DMS153 treated with DMSO at 0.1 percent for 48 hours (cell line): Measurements from ENCODE around the gene RCL1.

Experiments used
- DNase-seq: peaks from one replicate; lab custom pipeline; 2025; ENCODE audit not compliant: unreplicated experiment; lab: John Stamatoyannopoulos, UW

Gene RCL1

DNA sequence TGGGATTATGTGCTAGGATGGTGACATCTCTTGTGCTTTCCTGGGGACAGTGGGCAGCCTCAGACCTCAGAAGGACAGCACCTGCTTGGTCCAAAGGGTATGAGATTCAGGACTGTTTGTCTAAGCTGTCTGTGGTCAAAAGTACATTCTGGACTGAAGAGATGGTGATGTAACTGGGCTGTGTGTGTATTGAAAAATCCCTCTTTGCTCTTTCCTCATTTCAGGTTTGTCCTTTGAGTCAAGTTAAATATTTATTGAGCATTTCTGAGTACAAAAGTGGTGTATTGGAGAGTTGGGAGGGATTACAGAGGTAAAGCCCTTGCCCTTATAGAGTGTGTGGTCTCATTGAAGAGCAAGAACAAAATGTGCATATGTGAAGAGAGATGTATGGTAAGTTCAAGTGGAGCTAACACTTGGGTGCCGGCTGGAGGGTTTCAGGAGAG lies 46.7 kb downstream of the RCL1 start:
- no peak for DNase-seq

DNA sequence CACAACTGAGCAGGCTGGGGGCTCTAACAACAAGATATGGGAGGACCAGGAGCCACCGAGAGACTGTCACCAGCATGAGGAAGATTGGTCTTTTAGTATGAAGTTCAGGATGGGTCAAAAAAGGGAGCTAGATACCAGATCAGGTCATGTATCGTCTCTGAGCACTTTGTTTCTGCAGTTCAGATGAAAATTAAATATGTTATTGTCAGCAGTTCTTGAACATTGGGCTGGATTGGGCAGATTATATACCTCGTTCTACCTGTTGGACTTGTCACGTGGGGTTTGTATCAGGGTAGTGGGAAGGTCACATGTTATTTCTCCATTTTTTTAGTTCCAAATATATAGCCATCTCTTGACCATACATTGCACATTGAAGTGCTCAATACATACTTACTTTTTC lies 47.3 kb downstream of the RCL1 start:
- no peak for DNase-seq

DNA sequence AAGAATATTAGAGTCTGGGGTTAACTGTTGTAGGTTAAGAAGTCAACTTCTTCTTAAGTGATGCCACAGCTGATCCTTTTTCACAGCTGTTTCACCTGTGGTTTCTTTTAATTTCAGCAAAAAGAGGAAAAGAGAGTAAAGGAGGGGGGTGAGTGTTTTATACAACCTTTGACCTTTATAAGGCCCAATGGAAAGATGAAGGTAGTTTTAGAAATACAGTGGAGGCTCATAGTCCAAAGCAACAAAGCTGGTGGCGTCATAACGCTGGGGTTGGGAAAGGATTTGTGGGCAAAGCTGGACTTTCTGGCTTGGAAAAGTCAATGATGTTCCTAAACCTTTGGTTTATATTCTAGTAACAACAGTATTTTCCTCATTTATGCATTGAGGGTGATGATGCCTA lies 49.5 kb downstream of the RCL1 start:
- no peak for DNase-seq

DNA sequence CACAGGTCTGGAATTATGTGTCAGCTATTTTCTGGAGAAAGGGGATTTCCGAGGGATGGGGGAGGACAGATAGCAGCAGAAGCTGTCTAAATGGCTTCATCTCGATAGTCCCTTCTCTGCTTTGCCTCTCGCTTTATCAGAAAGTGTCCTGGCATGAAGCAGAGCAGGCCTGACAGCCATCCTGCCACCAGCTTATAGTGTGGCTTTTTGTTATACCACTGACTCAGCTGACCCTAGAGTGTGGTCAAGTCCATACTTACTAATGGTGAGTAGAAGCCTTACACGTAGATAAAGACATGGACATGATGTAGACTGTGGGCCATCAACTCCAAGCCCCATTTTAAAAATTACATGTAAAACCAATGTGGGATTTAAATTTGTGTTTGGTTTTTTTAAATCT lies 50.0 kb downstream of the RCL1 start:
- no peak for DNase-seq

DNA sequence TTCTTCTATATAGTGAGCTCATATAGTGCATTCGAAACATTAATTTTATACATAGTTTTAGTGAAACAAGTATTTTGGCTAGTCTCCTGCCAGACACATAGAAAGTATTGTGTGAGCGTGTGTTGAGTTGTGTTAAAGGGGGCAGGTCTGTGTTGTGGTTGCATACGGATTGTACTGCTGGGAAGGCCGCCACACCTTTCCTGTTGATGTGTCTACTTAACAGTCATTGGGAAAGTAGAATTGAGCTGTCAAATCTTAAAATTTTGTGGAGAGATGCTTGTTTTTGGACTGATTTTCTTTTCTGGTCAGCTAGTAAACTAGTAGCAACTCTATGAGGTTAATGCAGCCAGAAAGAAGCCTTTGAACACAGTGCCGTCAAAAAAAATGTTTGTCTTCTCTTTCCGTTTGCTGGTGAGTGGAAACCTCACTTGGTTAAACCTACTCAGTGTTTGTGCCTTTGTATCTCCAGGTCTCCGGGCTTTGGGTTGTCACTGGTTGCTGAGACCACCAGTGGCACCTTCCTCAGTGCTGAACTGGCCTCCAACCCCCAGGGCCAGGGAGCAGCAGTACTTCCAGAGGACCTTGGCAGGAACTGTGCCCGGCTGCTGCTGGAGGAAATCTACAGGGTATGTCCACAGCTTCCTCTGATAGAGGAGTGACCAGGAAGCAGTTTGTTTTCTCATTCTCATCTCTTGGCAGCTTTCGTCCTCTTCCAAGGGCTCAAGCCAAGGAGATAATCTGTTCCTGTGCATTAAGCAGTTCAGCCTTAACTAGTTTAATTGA lies 51.5 kb downstream of the RCL1 start:
- DNase-seq = no peak

- DNase-seq = no peak
Measured at GRCh38 chr9:4849369-4849768, 56.6 kb downstream of the RCL1 start.

DNA sequence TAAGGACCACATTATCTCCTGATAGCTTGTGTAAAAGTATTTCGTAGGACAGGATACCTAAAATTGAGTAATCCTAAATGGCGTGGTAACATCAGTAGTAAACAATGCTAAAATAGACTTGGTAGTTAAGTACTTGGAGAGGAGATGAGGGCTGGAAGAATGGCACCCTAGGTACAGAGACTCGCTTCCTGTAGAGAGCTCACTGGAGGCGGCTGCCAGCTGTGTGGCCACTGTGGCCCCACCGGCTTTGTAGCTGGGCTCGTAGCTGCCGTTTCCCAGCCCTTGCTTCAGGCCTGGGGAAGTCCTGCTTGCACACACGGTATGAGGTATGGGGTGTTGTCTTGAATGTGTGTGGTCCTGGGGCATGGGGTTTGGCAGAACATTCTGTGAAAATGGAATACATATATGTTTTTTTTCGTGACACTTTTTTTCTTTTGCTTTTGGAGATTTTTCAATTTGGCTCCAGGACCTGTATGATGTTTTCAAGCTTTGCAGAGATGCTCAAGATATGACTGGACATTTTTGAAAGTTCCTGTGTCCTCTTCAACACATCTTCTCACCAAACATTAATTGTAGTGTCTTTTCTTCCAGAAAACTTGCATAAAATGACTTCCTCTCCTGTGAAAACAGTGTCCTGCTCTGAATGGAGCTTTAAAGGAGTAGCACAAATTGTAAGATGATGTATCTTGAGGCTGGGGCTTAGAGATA lies 58.0 kb downstream of the RCL1 start:
- DNase-seq = no peak

GRCh38 chr9:4852419-4852818 lies 59.7 kb downstream of the RCL1 start:
- no peak for DNase-seq

DNA sequence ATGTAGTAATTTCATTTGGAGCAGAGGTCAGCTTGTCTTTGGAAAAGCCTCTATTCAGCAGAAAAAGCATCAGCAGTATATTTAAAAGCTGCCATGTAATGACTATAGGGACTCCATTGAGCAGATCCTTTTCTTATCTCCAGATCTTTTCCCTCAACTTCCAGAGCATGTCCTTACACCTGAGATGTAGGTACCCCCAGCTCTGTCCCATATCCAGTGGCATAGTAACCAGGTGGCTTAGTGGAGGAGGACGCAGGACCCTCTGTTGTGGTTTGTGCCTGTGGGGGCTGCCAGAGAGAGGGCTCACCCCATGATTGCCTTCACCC lies 61.5 kb downstream of the RCL1 start:
- DNase-seq = no peak

DNA sequence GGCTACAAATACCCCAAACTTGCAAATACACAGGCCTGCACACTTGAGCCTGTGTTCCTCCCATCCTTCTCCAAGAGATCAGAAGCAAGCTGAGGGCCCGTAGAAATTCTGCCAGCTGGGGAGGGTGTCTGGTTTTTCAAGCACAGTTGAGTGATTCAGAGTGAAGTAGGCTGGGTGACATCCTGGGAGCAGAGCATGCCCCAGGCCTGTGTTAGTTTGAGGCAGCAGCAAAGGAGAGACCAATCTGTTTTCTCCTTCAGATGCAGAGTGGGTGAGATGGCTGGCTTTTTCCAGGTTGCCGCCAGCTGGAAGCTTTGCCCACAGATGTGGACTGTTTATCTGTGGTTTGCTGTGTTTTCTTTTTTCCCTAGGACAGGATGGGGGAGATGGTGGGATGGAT lies 63.1 kb downstream of the RCL1 start:
- DNase-seq = no peak

- DNase-seq = no peak
Measured at GRCh38 chr9:4857163-4857810, 64.5 kb downstream of the RCL1 start.

- DNase-seq = peak; percentile 11
Measured at GRCh38 chr9:4859035-4859434, 66.3 kb downstream of the RCL1 start.

- no peak for DNase-seq
Measured at GRCh38 chr9:4860383-4860782, 67.6 kb downstream of the RCL1 start.

DNA sequence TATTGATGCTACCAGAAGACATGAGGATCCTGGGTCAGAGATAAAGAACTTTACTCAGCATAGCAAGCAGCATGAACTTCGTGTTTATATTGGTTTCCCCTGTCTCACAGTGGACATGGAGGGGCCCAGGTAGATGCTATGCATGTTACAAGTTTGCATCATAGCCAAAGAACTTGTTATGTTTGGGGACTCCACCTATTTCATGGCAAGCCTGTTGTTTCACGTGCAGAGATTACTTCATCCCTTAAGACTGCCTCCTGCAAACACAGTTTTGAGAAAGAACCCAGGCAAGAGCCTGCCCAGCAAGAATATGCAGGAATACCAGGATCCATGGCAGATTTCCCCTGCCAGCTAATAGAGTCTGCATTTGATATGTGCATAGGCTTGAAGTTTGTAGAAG lies 68.4 kb downstream of the RCL1 start:
- DNase-seq = no peak

- DNase-seq = no peak
Measured at GRCh38 chr9:4861736-4862451, 69.2 kb downstream of the RCL1 start.

DNA sequence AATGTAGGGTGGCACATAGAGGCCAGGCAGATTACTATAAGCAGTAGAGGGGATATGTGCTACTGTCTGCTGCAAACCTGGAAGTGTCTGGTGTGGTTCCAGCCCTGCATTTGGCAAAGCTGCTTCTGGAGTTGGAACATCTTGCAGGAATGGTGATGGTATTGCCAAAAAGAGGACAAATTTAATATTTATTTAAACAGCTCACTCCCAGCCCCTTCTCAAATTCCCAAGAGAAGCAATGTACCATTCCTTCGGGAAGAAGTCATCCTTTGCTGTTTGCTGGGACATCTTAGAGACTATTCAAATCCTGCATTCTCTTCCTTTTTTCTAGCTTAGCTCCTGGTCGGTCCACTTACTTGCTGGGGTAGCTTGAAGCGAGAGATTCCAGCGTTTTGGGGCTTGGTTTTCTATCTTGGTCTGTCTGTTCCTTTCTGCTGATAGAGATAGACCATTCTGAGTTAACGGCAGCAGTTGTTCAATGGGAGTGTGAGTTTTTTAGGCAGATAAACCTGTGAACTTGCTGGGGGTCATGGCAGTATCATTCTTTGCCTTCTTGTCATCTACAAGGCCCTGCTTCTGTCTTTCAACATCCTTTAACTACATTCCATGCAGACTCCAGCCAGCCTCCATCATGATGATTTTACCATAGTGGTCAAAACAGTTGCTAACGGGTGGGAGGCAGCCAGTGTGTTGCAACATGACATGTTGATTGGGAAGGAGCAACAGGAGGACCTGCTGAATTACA lies 69.9 kb downstream of the RCL1 start:
- no peak for DNase-seq

DNA sequence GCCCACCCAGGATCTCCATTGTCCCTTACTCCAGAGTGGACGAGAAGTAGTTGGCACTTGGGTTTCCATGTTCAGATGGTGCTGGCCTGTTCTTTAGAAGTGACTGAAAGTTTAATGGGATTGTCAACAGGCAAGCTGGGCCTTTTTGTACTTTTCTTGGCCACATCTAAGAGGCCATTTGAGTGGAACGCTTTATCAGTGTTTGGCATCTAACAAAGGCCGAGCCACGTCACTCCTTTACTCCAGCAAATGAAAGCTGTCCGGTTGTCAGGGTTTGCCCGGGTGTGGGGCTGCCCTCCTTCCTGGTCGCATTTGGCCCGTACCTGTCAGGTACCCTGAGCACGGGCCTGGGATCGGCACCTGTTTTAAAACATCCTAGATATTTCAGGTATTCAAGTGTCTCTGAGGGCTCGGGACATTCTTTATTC lies 71.5 kb downstream of the RCL1 start:
- no peak for DNase-seq

- no peak for DNase-seq
Measured at GRCh38 chr9:4864698-4865097, 72.0 kb downstream of the RCL1 start.

DNA sequence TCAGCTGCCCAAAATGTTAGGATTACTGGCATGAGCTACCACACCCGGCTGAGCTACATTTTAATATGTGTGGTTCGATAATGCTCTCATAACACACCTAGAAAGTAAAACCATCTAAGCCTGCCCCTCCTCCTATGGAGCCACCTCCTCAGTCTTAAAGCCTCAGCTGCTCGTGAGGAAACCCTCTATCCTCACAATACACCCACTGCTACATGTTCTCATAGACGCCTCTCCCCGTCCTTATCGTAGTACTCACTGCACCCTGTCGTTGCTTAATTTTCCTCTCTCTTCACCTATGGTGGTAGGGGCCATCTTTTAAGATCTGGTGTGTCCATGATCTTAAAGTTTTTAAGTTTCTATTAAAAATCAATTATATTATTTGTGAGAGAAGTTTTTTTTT lies 72.9 kb downstream of the RCL1 start:
- DNase-seq = no peak

DNA sequence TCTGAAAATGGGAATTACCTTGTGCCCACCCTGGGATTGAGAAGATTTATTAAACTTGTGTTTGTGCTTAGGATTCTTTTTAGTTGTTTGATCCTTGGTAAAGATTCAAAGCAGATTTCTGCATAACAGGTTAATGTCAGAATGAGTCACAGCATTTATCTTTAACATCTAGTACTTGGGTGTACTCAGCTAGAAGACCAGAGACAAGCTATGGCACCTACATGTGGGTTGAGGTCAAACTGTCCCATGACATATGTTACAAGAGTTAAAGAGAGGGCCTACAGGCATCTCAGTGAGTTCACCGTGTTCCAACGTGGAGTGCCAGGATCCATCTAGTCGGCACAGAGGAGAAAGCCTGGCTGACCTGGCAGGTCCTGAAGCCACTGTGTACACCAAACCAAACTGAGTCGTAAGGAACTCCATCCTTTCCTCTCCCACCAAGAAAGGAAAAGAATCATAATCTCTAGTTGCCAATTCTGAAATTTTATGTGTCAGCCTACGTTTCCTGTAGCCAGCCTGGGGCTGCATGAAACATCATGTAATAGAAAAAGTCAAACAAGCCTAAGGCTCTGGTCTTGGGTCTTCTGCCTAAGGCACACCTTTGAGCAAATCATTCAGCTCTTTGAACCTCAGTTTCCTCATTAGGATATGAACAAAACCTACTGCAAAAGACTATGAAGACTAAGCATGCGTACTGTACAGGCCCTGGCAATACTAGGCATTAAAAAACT lies 73.7 kb downstream of the RCL1 start:
- DNase-seq = no peak
